ENCODE data around the gene CBX8. TPM values are rescaled to one million over a fixed set of nuclear protein-coding genes. Genes with fewer than 3 reads are reported as not detected.

The CBX8 gene
- total and polyA plus RNA-seq, 2 donors (not counting 3 experiments of a cell fraction or from before 2014, with no cell fraction given) = 0.69 to 3.1 TPM

DNA sequence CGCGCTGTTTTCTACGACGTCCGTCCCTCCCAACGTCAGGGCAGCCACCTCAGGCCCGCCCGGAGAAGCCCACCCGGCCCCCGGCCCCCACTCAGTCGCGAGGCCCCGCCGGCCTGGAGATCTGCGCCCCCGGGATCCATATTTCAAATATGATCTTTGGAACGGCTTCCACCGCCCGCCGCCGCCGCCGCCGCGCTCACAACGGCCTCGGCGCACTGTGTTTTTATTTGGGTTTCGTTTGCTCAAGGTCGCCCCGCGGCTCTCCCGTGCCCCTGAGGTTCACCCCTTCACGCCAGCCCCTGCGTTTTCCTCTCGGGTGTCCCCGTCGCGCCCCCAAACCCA, 46.6 kb upstream of the CBX8 start:
- Histone ChIP-seq H3K36me3 (ENCODE audit: control insufficient read depth in 2 of 2, extremely low read depth in 1 of 2, insufficient read depth in 2 of 2, low read length in 2 of 2) (no peaks in the 10 kb centered on the region), H3K4me2 (ENCODE audit: insufficient read depth, low read length) (peak overlapping the region; percentile 78), H3K4me3 (replicated peaks in 1 of 3; ENCODE audit: insufficient read depth in 1 of 3, low read depth in 1 of 3, low read length in 3 of 3) (peak overlapping the region; percentile 52 to 61 (median 59)), H2AFZ (ENCODE audit: low read depth, low read length) (peak overlapping the region; percentile 90), H4K20me1 (replicated peaks; ENCODE audit: control insufficient read depth, extremely low read depth, insufficient read depth, low read length) (no peaks in the 10 kb centered on the region), H3K9me1 (replicated peaks; ENCODE audit: control insufficient read depth, extremely low read depth, insufficient read depth, low read length) (no peaks in the 10 kb centered on the region), H3K9ac (replicated peaks; ENCODE audit: extremely low read depth, insufficient read depth, low read length) (no peak overlapping the region), H3K79me2 (ENCODE audit: control insufficient read depth, insufficient read depth, low read length) (no peaks in the 10 kb centered on the region), H3K9me3 (replicated peaks; ENCODE audit: control insufficient read depth, insufficient read depth, low read length) (no peaks in the 10 kb centered on the region), H3K4me1 (ENCODE audit: control insufficient read depth, extremely low read depth, insufficient read depth, low read length) (peaks cover 11% of the 10 kb centered on the region), H3K27me3 (ENCODE audit: control insufficient read depth in 2 of 2, insufficient read depth in 2 of 2, low read length in 2 of 2) (peaks cover 36 to 51% of the 10 kb centered on the region in 2 experiments), H3K27ac (ENCODE audit: insufficient read depth, low read depth, low read length) (no peak overlapping the region)
- intact Hi-C loops (cut with micrococcal nuclease) = loop anchor here (5.0 kb wide), 1 partner anchor 89 kb away; no protein-coding TSS in a partner anchor
- ChIA-PET POLR2A (no interaction called here), CTCF (interaction anchor here (1.1 to 5.5 kb wide), 8 partner anchors 8 to 127 kb away, joined by 3 to 59 read pairs (median 8); no protein-coding TSS in a partner anchor)
- no TSS peak for BruUV-seq (replicated peaks)
- TF ChIP-seq GATA2 (IDR thresholded peaks at IDR 0.05; ENCODE audit: insufficient read depth, insufficient read length, low read depth, low read length) (no peak), EZH2 (IDR thresholded peaks at IDR 0.05; ENCODE audit: borderline replicate concordance, low read depth, low read length, severe bottlenecking) (no peak)
- FAIRE-seq = no peak
- dilution Hi-C loops (cut with MboI; ENCODE audit: extremely low pct_ligation_motif_present, low sequenced_read_pairs) = no loop called here
- DNase-seq (ENCODE audit: low read depth, low spot score) = no peak

DNA sequence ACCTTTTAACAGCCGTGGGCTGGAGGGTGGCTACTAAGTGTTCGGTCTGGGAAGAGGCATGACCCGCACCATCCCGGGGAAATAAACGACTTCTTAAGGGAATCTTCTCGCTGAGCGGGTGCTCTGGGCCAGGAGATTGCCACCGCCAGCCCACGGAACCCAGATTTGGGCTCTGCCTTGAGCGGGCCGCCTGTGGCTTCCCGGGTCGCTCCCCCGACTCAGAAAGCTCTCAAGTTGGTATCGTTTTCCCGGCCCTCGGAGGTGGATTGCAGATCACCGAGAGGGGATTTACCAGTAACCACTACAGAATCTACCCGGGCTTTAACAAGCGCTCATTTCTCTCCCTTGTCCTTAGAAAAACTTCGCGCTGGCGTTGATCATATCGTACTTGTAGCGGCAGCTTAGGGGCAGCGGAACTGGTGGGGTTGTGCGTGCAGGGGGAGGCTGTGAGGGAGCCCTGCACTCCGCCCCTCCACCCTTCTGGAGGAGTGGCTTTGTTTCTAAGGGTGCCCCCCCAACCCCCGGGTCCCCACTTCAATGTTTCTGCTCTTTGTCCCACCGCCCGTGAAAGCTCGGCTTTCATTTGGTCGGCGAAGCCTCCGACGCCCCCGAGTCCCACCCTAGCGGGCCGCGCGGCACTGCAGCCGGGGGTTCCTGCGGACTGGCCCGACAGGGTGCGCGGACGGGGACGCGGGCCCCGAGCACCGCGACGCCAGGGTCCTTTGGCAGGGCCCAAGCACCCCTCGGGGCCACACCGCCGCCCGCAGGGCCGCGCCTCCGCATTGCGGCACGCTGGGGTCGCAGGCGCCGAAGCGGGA, 46.0 kb upstream of the CBX8 start:
- TF ChIP-seq EZH2 (IDR thresholded peaks at IDR 0.05; ENCODE audit: borderline replicate concordance, low read depth, low read length, severe bottlenecking) (peak; percentile 99), MYC (IDR thresholded peaks at IDR 0.05; ENCODE audit: low read depth, low read length) (no peak)
- H2AFZ ChIP-seq (ENCODE audit: low read depth, low read length) = peak overlapping the region; percentile 90
- no peak for FAIRE-seq
- H3K9me3 ChIP-seq (replicated peaks; ENCODE audit: control insufficient read depth, insufficient read depth, low read length) = no peaks in the 10 kb centered on the region
- peak overlapping the region; percentile 35 for H3K4me2 ChIP-seq (ENCODE audit: insufficient read depth, low read length)
- dilution Hi-C loops (cut with MboI; ENCODE audit: extremely low pct_ligation_motif_present, low sequenced_read_pairs) = no loop called here
- H4K20me1 ChIP-seq (replicated peaks; ENCODE audit: control insufficient read depth, extremely low read depth, insufficient read depth, low read length) = no peaks in the 10 kb centered on the region
- CTCF ChIA-PET = interaction anchor here (0.8 to 5.5 kb wide), 2 partner anchors 10 to 30 kb away, joined by 3 to 59 read pairs; no protein-coding TSS in a partner anchor
- peaks cover 35 to 51% of the 10 kb centered on the region in 2 experiments for H3K27me3 ChIP-seq (ENCODE audit: control insufficient read depth in 2 of 2, insufficient read depth in 2 of 2, low read length in 2 of 2)
- H3K9ac ChIP-seq (replicated peaks; ENCODE audit: extremely low read depth, insufficient read depth, low read length) = no peak overlapping the region
- no peaks in the 10 kb centered on the region for H3K79me2 ChIP-seq (ENCODE audit: control insufficient read depth, insufficient read depth, low read length)
- POLR2A ChIA-PET = no interaction called here
- H3K4me1 ChIP-seq (ENCODE audit: control insufficient read depth, extremely low read depth, insufficient read depth, low read length) = peaks cover 13% of the 10 kb centered on the region
- intact Hi-C loops (cut with micrococcal nuclease) = loop anchor here (5.0 kb wide), 1 partner anchor 89 kb away; no protein-coding TSS in a partner anchor
- no peaks in the 10 kb centered on the region for H3K9me1 ChIP-seq (replicated peaks; ENCODE audit: control insufficient read depth, extremely low read depth, insufficient read depth, low read length)
- no TSS peak for BruUV-seq (replicated peaks)
- H3K4me3 ChIP-seq (replicated peaks in 1 of 3; ENCODE audit: insufficient read depth in 1 of 3, low read depth in 1 of 3, low read length in 3 of 3) = peak overlapping the region in 2 of 3 experiments; percentile 52 to 61
- peak; percentile 11 for DNase-seq (ENCODE audit: low read depth, low spot score)
- H3K27ac ChIP-seq (ENCODE audit: insufficient read depth, low read depth, low read length) = no peak overlapping the region
- no peaks in the 10 kb centered on the region for H3K36me3 ChIP-seq (ENCODE audit: control insufficient read depth in 2 of 2, extremely low read depth in 1 of 2, insufficient read depth in 2 of 2, low read length in 2 of 2)
